Liver (tissue), 9 donors: ENCODE results near the gene ASCL5. TPM values are rescaled to one million over a fixed set of nuclear protein-coding genes. Genes with fewer than 3 reads are reported as not detected.

Source experiments
- DNase-seq: peaks from one replicate; pipeline ENCODE4 v3.0.0-alpha.2; 2017; ENCODE audit warnings: low spot score
- H3K27ac ChIP-seq, 2 donors: one replicate each; pipeline ENCODE4 v1.7.0; 2013; ENCODE audit warnings: inconsistent platforms in 2 of 2, low read length in 2 of 2, control low read depth in 1 of 2, low read depth in 1 of 2, mild to moderate bottlenecking in 1 of 2
- H3K27me3 ChIP-seq, 4 donors: one replicate each; pipeline versions ENCODE4 v1.6.1 to v1.7.0; 2013; ENCODE audit warnings: low read length in 3 of 4, inconsistent platforms in 1 of 4, mild to moderate bottlenecking in 1 of 4, moderate library complexity in 1 of 4; ENCODE audit not compliant: control insufficient read depth in 4 of 4, insufficient read depth in 4 of 4
- H3K36me3 ChIP-seq, 4 donors: one replicate each; pipeline versions ENCODE4 v1.6.1 to v1.7.0; 2013; ENCODE audit warnings: low read length in 3 of 4, mild to moderate bottlenecking in 3 of 4, low read depth in 1 of 4, moderate library complexity in 1 of 4; ENCODE audit not compliant: control insufficient read depth in 4 of 4, insufficient read depth in 3 of 4
- H3K4me1 ChIP-seq, 4 donors: one replicate each; pipeline versions ENCODE4 v1.6.1 to v1.7.0; 2013; ENCODE audit warnings: low read length in 3 of 4, mild to moderate bottlenecking in 3 of 4, moderate library complexity in 1 of 4; ENCODE audit not compliant: control insufficient read depth in 4 of 4, insufficient read depth in 4 of 4
- H3K4me3 ChIP-seq, 3 donors: one replicate each; pipeline versions ENCODE4 v1.6.1 to v1.7.0; 2013; ENCODE audit warnings: low read length in 3 of 3, control low read depth in 1 of 3, low read depth in 1 of 3, mild to moderate bottlenecking in 1 of 3
- H3K9ac ChIP-seq, 2 donors: one replicate each; pipeline ENCODE4 v1.7.0; 2013; ENCODE audit warnings: low read length in 2 of 2, mild to moderate bottlenecking in 2 of 2, moderate library complexity in 2 of 2, control low read depth in 1 of 2, low read depth in 1 of 2
- H3K9me3 ChIP-seq, 4 donors: one replicate each; pipeline versions ENCODE4 v1.6.1 to v1.7.0; 2013; ENCODE audit warnings: low read length in 3 of 4; ENCODE audit not compliant: control insufficient read depth in 4 of 4
- EGR1 ChIP-seq, 2 donors: IDR thresholded peaks; 2 replicates each; pipeline ENCODE4 v1.6.1; 2016 to 2018; ENCODE audit warnings: antibody characterized with exemption in 2 of 2, low read depth in 2 of 2
- FOXA1 ChIP-seq: IDR thresholded peaks from 2 replicates; pipeline ENCODE4 v1.6.1; 2016; ENCODE audit warnings: antibody characterized with exemption
- FOXA2 ChIP-seq: IDR thresholded peaks from 2 replicates; pipeline ENCODE4 v1.6.1; 2016; ENCODE audit warnings: antibody characterized with exemption
- GABPA ChIP-seq, 2 donors: IDR thresholded peaks in 1 of 2; conservative IDR thresholded peaks in 1 of 2; 2 replicates each; pipeline ENCODE4 v1.6.1; 2016; ENCODE audit warnings: antibody characterized with exemption in 2 of 2, mild to moderate bottlenecking in 1 of 2, moderate library complexity in 1 of 2
- HNF4A ChIP-seq, 2 donors: conservative IDR thresholded peaks; 2 replicates each; pipeline ENCODE4 v1.6.1; 2016; ENCODE audit warnings: antibody characterized with exemption in 2 of 2, mild to moderate bottlenecking in 2 of 2
- HNF4G ChIP-seq: IDR thresholded peaks from 2 replicates; pipeline ENCODE4 v1.6.1; 2016; ENCODE audit warnings: antibody characterized with exemption
- JUND ChIP-seq, 2 donors: IDR thresholded peaks; 2 replicates each; pipeline ENCODE4 v1.6.1; 2016; ENCODE audit warnings: antibody characterized with exemption in 2 of 2
- NR2F2 ChIP-seq: IDR thresholded peaks from 2 replicates; pipeline ENCODE4 v1.6.1; 2016; ENCODE audit warnings: antibody characterized with exemption
- RAD21 ChIP-seq, 2 donors: IDR thresholded peaks; 2 replicates each; pipeline ENCODE4 v1.6.1; 2016; ENCODE audit warnings: antibody characterized with exemption in 2 of 2, mild to moderate bottlenecking in 2 of 2
- SP1 ChIP-seq: IDR thresholded peaks from 2 replicates; pipeline ENCODE4 v1.6.1; 2018; ENCODE audit warnings: antibody characterized with exemption, mild to moderate bottlenecking
- TAF1 ChIP-seq: conservative IDR thresholded peaks from 2 replicates; pipeline ENCODE4 v1.6.1; 2016; ENCODE audit warnings: antibody characterized with exemption, mild to moderate bottlenecking
- YY1 ChIP-seq: IDR thresholded peaks from 2 replicates; pipeline ENCODE4 v1.6.1; 2016; ENCODE audit warnings: antibody characterized with exemption, mild to moderate bottlenecking
- WGBS: extraction: QIAGEN DNeasy Blood & Tissue Kit; methylation state at CpG from one replicate; pipeline ENCODE4 v1.1.7; 2013; 5-methylcytosine and 5-hydroxymethylcytosine counted together
- polyA plus RNA-seq, 2 donors: library from polyadenylated mRNA; stranded (reverse) in 1 of 2; unstranded in 1 of 2; fragments of 200-250 nt in 1 of 2; fragments of >200 nt in 1 of 2; fragmentation: Nextera tagmentation in 1 of 2; extraction: Ambion mirVana in 1 of 2; gene quantifications; one replicate each; pipeline versions ENCODE4 v1.2.1 to v1.2.3, GENCODE V29; 2013 to 2015
- total RNA-seq, 2 donors: library from RNA; depleted of rRNA; stranded (reverse); fragments of >200 nt; gene quantifications; one replicate each; pipeline ENCODE4 v1.2.3, GENCODE V29; 2014
- TF ChIP-seq, protein P1 (sequence below): IDR thresholded peaks from 2 replicates; pipeline ENCODE4 v1.6.1; 2016; ENCODE audit warnings: antibody characterized with exemption
- TF ChIP-seq, protein P2 (sequence below): IDR thresholded peaks from 2 replicates; pipeline ENCODE4 v1.6.1; 2016; ENCODE audit warnings: antibody characterized with exemption
- TF ChIP-seq, protein P3 (sequence below): fragments of 150-350 bp; IDR thresholded peaks from 2 replicates; pipeline ENCODE4 v1.5.1; 2017; ENCODE audit warnings: improper control_type of control experiment, low read depth, low read length; ENCODE audit not compliant: missing input control
- TF ChIP-seq, protein P4 (sequence below): IDR thresholded peaks from 2 replicates; pipeline ENCODE4 v1.6.1; 2016; ENCODE audit warnings: antibody characterized with exemption
- donor health status: healthy.
- donor health status: healthy.
- donor health status: healthy.
- donor health status: healthy.
- donor health status: healthy.

Gene ASCL5
- total and polyA plus RNA-seq, 4 donors = not detected

DNA sequence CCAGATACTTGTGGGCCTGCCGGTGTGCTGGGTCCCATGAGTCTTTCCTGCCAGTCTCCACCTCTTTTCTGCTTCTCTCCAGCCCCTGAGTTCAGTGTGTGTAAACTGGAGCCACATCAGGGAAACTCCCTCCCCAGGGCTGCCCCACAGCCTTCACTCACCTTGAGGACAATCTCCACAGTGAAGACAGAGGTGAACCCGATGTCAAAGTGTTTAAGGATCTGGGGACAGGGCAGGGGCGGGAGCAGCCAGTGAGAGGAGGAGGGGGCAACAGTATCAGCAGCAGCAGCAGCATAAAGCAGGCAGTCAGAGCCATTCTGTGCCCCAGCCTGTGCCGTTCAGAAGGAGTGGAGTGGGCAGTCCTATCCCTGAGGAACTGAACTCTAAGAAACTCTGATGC is 58.0 kb downstream of the ASCL5 start:
- no peak for DNase-seq
- TF ChIP-seq, protein P1, sequence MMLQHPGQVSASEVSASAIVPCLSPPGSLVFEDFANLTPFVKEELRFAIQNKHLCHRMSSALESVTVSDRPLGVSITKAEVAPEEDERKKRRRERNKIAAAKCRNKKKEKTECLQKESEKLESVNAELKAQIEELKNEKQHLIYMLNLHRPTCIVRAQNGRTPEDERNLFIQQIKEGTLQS = no peak
- no peak for TF ChIP-seq RAD21 (IDR thresholded peaks at IDR 0.05)
- TF ChIP-seq YY1 = no peak
- TF ChIP-seq SP1 = no peak
- no peak for TF ChIP-seq GABPA (IDR thresholded peaks at IDR 0.05 in 1 of 2, conservative IDR thresholded peaks at IDR 0.05 in 1 of 2)
- no peak for TF ChIP-seq TAF1
- TF ChIP-seq, protein P2, sequence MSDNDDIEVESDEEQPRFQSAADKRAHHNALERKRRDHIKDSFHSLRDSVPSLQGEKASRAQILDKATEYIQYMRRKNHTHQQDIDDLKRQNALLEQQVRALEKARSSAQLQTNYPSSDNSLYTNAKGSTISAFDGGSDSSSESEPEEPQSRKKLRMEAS = no peak
- TF ChIP-seq JUND (IDR thresholded peaks at IDR 0.05) = no peak
- no peak for TF ChIP-seq HNF4G
- no peak for TF ChIP-seq NR2F2
- no peak for TF ChIP-seq FOXA1
- TF ChIP-seq, protein P3, sequence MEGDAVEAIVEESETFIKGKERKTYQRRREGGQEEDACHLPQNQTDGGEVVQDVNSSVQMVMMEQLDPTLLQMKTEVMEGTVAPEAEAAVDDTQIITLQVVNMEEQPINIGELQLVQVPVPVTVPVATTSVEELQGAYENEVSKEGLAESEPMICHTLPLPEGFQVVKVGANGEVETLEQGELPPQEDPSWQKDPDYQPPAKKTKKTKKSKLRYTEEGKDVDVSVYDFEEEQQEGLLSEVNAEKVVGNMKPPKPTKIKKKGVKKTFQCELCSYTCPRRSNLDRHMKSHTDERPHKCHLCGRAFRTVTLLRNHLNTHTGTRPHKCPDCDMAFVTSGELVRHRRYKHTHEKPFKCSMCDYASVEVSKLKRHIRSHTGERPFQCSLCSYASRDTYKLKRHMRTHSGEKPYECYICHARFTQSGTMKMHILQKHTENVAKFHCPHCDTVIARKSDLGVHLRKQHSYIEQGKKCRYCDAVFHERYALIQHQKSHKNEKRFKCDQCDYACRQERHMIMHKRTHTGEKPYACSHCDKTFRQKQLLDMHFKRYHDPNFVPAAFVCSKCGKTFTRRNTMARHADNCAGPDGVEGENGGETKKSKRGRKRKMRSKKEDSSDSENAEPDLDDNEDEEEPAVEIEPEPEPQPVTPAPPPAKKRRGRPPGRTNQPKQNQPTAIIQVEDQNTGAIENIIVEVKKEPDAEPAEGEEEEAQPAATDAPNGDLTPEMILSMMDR = no peak
- TF ChIP-seq FOXA2 = no peak
- TF ChIP-seq, protein P4, sequence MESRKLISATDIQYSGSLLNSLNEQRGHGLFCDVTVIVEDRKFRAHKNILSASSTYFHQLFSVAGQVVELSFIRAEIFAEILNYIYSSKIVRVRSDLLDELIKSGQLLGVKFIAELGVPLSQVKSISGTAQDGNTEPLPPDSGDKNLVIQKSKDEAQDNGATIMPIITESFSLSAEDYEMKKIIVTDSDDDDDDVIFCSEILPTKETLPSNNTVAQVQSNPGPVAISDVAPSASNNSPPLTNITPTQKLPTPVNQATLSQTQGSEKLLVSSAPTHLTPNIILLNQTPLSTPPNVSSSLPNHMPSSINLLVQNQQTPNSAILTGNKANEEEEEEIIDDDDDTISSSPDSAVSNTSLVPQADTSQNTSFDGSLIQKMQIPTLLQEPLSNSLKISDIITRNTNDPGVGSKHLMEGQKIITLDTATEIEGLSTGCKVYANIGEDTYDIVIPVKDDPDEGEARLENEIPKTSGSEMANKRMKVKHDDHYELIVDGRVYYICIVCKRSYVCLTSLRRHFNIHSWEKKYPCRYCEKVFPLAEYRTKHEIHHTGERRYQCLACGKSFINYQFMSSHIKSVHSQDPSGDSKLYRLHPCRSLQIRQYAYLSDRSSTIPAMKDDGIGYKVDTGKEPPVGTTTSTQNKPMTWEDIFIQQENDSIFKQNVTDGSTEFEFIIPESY = no peak
- no peak for TF ChIP-seq HNF4A (conservative IDR thresholded peaks at IDR 0.05)
- Histone ChIP-seq H3K36me3 (no peaks in the 10 kb centered on the region), H3K9me3 (no peaks in the 10 kb centered on the region), H3K27me3 (no peaks in the 10 kb centered on the region), H3K4me3 (no peak overlapping the region), H3K9ac (no peak overlapping the region), H3K27ac (no peak overlapping the region), H3K4me1 (no peaks in the 10 kb centered on the region)
- WGBS = 79% methylated on average over 4 of the region's 4 CpGs

DNA sequence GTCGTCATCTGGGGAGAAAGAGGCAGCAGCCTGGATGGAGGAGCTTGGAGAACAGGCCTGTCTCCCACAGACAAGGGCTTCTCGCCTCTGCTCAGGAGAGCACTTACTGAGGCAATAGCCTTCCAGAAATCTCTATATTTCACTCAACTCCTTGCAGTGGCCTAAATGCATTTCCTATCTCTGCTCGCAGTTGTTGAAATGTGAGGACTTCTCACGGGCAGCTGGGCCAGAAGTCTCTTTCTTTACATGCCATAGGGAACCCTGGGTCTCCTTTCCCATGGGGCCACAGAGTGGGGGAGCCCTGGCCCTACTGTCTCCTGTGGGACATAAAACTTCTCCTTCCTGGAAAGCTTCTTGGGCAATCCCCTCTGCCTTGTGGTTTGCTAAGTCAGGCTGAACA is 60.0 kb downstream of the ASCL5 start:
- WGBS = 89% methylated on average over 4 of the region's 4 CpGs

More for the DNA sequence above, 60.0 kb downstream of the ASCL5 start:
- Histone ChIP-seq H3K36me3 (no peaks in the 10 kb centered on the region), H3K4me1 (peaks cover 0 to 5% (median 0%) of the 10 kb centered on the region in 4 donors), H3K9me3 (no peaks in the 10 kb centered on the region), H3K27me3 (no peaks in the 10 kb centered on the region), H3K27ac (no peak overlapping the region), H3K4me3 (no peak overlapping the region), H3K9ac (no peak overlapping the region)
- DNase-seq = no peak
- TF ChIP-seq GABPA (IDR thresholded peaks at IDR 0.05 in 1 of 2, conservative IDR thresholded peaks at IDR 0.05 in 1 of 2) (no peak), YY1 (no peak), HNF4G (no peak), RAD21 (IDR thresholded peaks at IDR 0.05) (no peak), HNF4A (conservative IDR thresholded peaks at IDR 0.05) (no peak), EGR1 (IDR thresholded peaks at IDR 0.05; ENCODE audit: low read depth in 2 of 2) (no peak), NR2F2 (no peak)
- TF ChIP-seq, protein P1 = no peak
- TF ChIP-seq, protein P2 = no peak
